Measurements from ENCODE around the gene HSP90AB1.
"Not testable (repeated sequence)": the region's sequence is repeated elsewhere in the genome, so short reads cannot be mapped to it uniquely, and the experiment has no call there.

The HSP90AB1 gene

GRCh38 chr6:44229376-44230033 is 17.4 kb upstream of the HSP90AB1 start:
- DNase-seq (ENCODE audit: low read depth, low spot score) = no peak
- Histone ChIP-seq H3K27ac (ENCODE audit: low read length) (no peak overlapping the region), H3K27me3 (ENCODE audit: control insufficient read depth, insufficient read depth, low read length) (no peaks in the 10 kb centered on the region), H3K36me3 (ENCODE audit: control insufficient read depth, insufficient read depth, low read length) (peaks cover 42% of the 10 kb centered on the region), H3K4me3 (ENCODE audit: low read length) (no peak overlapping the region), H3K9me3 (ENCODE audit: control insufficient read depth, insufficient read depth, low read length) (no peaks in the 10 kb centered on the region), H3K4me1 (ENCODE audit: control insufficient read depth, insufficient read depth, low read length) (peaks cover 10% of the 10 kb centered on the region)
- no CpG with 5 or more reads among the region's 11 CpGs for WGBS (ENCODE audit: insufficient coverage, insufficient read length)

- no CpG with 5 or more reads among the region's 10 CpGs for WGBS (ENCODE audit: insufficient coverage, insufficient read length)
- no peak for DNase-seq (ENCODE audit: low read depth, low spot score)
Measured at GRCh38 chr6:44230034-44230675, 16.7 kb upstream of the HSP90AB1 start.

GRCh38 chr6:44231426-44231825 is 15.5 kb upstream of the HSP90AB1 start:
- H3K27me3 ChIP-seq (ENCODE audit: control insufficient read depth, insufficient read depth, low read length); H3K27ac ChIP-seq (ENCODE audit: low read length); H3K9me3 ChIP-seq (ENCODE audit: control insufficient read depth, insufficient read depth, low read length); H3K4me1 ChIP-seq (ENCODE audit: control insufficient read depth, insufficient read depth, low read length); H3K4me3 ChIP-seq (ENCODE audit: low read length); DNase-seq (ENCODE audit: low read depth, low spot score): not testable (repeated sequence)
- peaks cover 42% of the 10 kb centered on the region for H3K36me3 ChIP-seq (ENCODE audit: control insufficient read depth, insufficient read depth, low read length)
- no CpG with 5 or more reads among the region's 9 CpGs for WGBS (ENCODE audit: insufficient coverage, insufficient read length)

More at GRCh38 chr6:44230034-44230675, 16.7 kb upstream of the HSP90AB1 start:
- H3K4me1 ChIP-seq (ENCODE audit: control insufficient read depth, insufficient read depth, low read length) = peaks cover 12% of the 10 kb centered on the region
- peaks cover 42% of the 10 kb centered on the region for H3K36me3 ChIP-seq (ENCODE audit: control insufficient read depth, insufficient read depth, low read length)
- no peak overlapping the region for H3K27ac ChIP-seq (ENCODE audit: low read length)
- H3K27me3 ChIP-seq (ENCODE audit: control insufficient read depth, insufficient read depth, low read length) = no peaks in the 10 kb centered on the region
- H3K9me3 ChIP-seq (ENCODE audit: control insufficient read depth, insufficient read depth, low read length) = no peaks in the 10 kb centered on the region
- H3K4me3 ChIP-seq (ENCODE audit: low read length) = no peak overlapping the region

- peaks cover 39% of the 10 kb centered on the region for H3K36me3 ChIP-seq (ENCODE audit: control insufficient read depth, insufficient read depth, low read length)
- no peak overlapping the region for H3K27ac ChIP-seq (ENCODE audit: low read length)
- no peak overlapping the region for H3K4me3 ChIP-seq (ENCODE audit: low read length)
- WGBS (ENCODE audit: insufficient coverage, insufficient read length) = no CpG with 5 or more reads among the region's 16 CpGs
- peaks cover 9% of the 10 kb centered on the region for H3K4me1 ChIP-seq (ENCODE audit: control insufficient read depth, insufficient read depth, low read length)
- DNase-seq (ENCODE audit: low read depth, low spot score) = no peak
- no peaks in the 10 kb centered on the region for H3K27me3 ChIP-seq (ENCODE audit: control insufficient read depth, insufficient read depth, low read length)
- H3K9me3 ChIP-seq (ENCODE audit: control insufficient read depth, insufficient read depth, low read length) = no peaks in the 10 kb centered on the region
Measured at GRCh38 chr6:44232676-44233566, 14.0 kb upstream of the HSP90AB1 start.

GRCh38 chr6:44233567-44234100 is 13.3 kb upstream of the HSP90AB1 start:
- WGBS (ENCODE audit: insufficient coverage, insufficient read length) = no CpG with 5 or more reads among the region's 14 CpGs
- no peak overlapping the region for H3K27ac ChIP-seq (ENCODE audit: low read length)
- no peak overlapping the region for H3K4me3 ChIP-seq (ENCODE audit: low read length)
- no peaks in the 10 kb centered on the region for H3K27me3 ChIP-seq (ENCODE audit: control insufficient read depth, insufficient read depth, low read length)
- no peak for DNase-seq (ENCODE audit: low read depth, low spot score)
- H3K9me3 ChIP-seq (ENCODE audit: control insufficient read depth, insufficient read depth, low read length) = no peaks in the 10 kb centered on the region
- H3K36me3 ChIP-seq (ENCODE audit: control insufficient read depth, insufficient read depth, low read length) = peaks cover 39% of the 10 kb centered on the region
- peaks cover 9% of the 10 kb centered on the region for H3K4me1 ChIP-seq (ENCODE audit: control insufficient read depth, insufficient read depth, low read length)

GRCh38 chr6:44234101-44235025 is 12.5 kb upstream of the HSP90AB1 start:
- no peaks in the 10 kb centered on the region for H3K27me3 ChIP-seq (ENCODE audit: control insufficient read depth, insufficient read depth, low read length)
- H3K36me3 ChIP-seq (ENCODE audit: control insufficient read depth, insufficient read depth, low read length) = peaks cover 35% of the 10 kb centered on the region
- no peak overlapping the region for H3K4me3 ChIP-seq (ENCODE audit: low read length)
- peaks cover 9% of the 10 kb centered on the region for H3K4me1 ChIP-seq (ENCODE audit: control insufficient read depth, insufficient read depth, low read length)
- H3K9me3 ChIP-seq (ENCODE audit: control insufficient read depth, insufficient read depth, low read length) = no peaks in the 10 kb centered on the region
- WGBS (ENCODE audit: insufficient coverage, insufficient read length) = no CpG with 5 or more reads among the region's 5 CpGs
- H3K27ac ChIP-seq (ENCODE audit: low read length) = no peak overlapping the region
- no peak for DNase-seq (ENCODE audit: low read depth, low spot score)

- no peak for DNase-seq (ENCODE audit: low read depth, low spot score)
- Histone ChIP-seq H3K27ac (ENCODE audit: low read length) (no peak overlapping the region), H3K4me1 (ENCODE audit: control insufficient read depth, insufficient read depth, low read length) (peaks cover 9% of the 10 kb centered on the region), H3K9me3 (ENCODE audit: control insufficient read depth, insufficient read depth, low read length) (no peaks in the 10 kb centered on the region), H3K27me3 (ENCODE audit: control insufficient read depth, insufficient read depth, low read length) (no peaks in the 10 kb centered on the region), H3K36me3 (ENCODE audit: control insufficient read depth, insufficient read depth, low read length) (peaks cover 26% of the 10 kb centered on the region), H3K4me3 (ENCODE audit: low read length) (no peak overlapping the region)
- no CpG with 5 or more reads among the region's 6 CpGs for WGBS (ENCODE audit: insufficient coverage, insufficient read length)
Measured at GRCh38 chr6:44235269-44235668, 11.6 kb upstream of the HSP90AB1 start.

- Histone ChIP-seq H3K4me1 (ENCODE audit: control insufficient read depth, insufficient read depth, low read length) (peaks cover 9% of the 10 kb centered on the region), H3K9me3 (ENCODE audit: control insufficient read depth, insufficient read depth, low read length) (no peaks in the 10 kb centered on the region), H3K36me3 (ENCODE audit: control insufficient read depth, insufficient read depth, low read length) (peaks cover 20% of the 10 kb centered on the region), H3K27ac (ENCODE audit: low read length) (no peak overlapping the region), H3K27me3 (ENCODE audit: control insufficient read depth, insufficient read depth, low read length) (no peaks in the 10 kb centered on the region), H3K4me3 (ENCODE audit: low read length) (no peak overlapping the region)
- no CpG with 5 or more reads among the region's 6 CpGs for WGBS (ENCODE audit: insufficient coverage, insufficient read length)
- no peak for DNase-seq (ENCODE audit: low read depth, low spot score)
Measured at GRCh38 chr6:44235891-44236516, 10.9 kb upstream of the HSP90AB1 start.

GRCh38 chr6:44237021-44237812 is 9.7 kb upstream of the HSP90AB1 start:
- Histone ChIP-seq H3K4me1 (ENCODE audit: control insufficient read depth, insufficient read depth, low read length) (peaks cover 9% of the 10 kb centered on the region), H3K9me3 (ENCODE audit: control insufficient read depth, insufficient read depth, low read length) (no peaks in the 10 kb centered on the region), H3K27ac (ENCODE audit: low read length) (no peak overlapping the region), H3K36me3 (ENCODE audit: control insufficient read depth, insufficient read depth, low read length) (peaks cover 12% of the 10 kb centered on the region), H3K4me3 (ENCODE audit: low read length) (peak overlapping the region; percentile 43; the same call in 1 of the 2 replicates), H3K27me3 (ENCODE audit: control insufficient read depth, insufficient read depth, low read length) (no peaks in the 10 kb centered on the region)
- WGBS (ENCODE audit: insufficient coverage, insufficient read length) = no CpG with 5 or more reads among the region's 22 CpGs
- no peak for DNase-seq (ENCODE audit: low read depth, low spot score)
